ENCODE results near the gene IFNA8. TPM values are rescaled to one million over a fixed set of nuclear protein-coding genes. Genes with fewer than 3 reads are reported as not detected.

IFNA8 gene
- total RNA-seq, 2 experiments from 2014 or later, result not detected

- DNase-seq (ENCODE audit: low spot score), result peak; percentile 32
- no peaks in the 10 kb centered on the region for H3K4me1 ChIP-seq (ENCODE audit: insufficient read depth, low read length, poor library complexity, severe bottlenecking)
- TF ChIP-seq CTCF (conservative IDR thresholded peaks at IDR 0.05; ENCODE audit: low read length) (peak; percentile 82), EZH2phosphoT487 (IDR thresholded peaks at IDR 0.05; ENCODE audit: borderline replicate concordance, low read depth, low read length) (no peak)
- H3K27ac ChIP-seq (ENCODE audit: low read depth, low read length, poor library complexity, severe bottlenecking), result no peak overlapping the region
- H2AFZ ChIP-seq (ENCODE audit: low read length), result no peak overlapping the region
- no TSS peak for BruUV-seq (replicated peaks)
- intact Hi-C loops (cut with micrococcal nuclease; ENCODE audit: unreplicated experiment), result loop anchor here (1.0 kb wide), 2 partner anchors 70 to 78 kb away; no protein-coding TSS in a partner anchor
- no peak overlapping the region for H3K4me3 ChIP-seq (ENCODE audit: low read depth, low read length, poor library complexity, severe bottlenecking)
- CTCF ChIA-PET (ENCODE audit: unreplicated experiment), result interaction anchor here (0.6 to 1.4 kb wide), 3 partner anchors 70 to 78 kb away, joined by 3 to 4 read pairs (median 4); no protein-coding TSS in a partner anchor
- H3K9me2 ChIP-seq (ENCODE audit: insufficient read depth, low read length), result no peaks in the 10 kb centered on the region
- no peaks in the 10 kb centered on the region for H4K20me1 ChIP-seq (ENCODE audit: insufficient read depth, low read length)
- no peaks in the 10 kb centered on the region for H3K36me3 ChIP-seq (ENCODE audit: insufficient read depth, low read length)
- POLR2A ChIA-PET, result interaction anchor here (0.6 kb wide), 1 partner anchor 77 kb away, joined by 5 read pairs; no protein-coding TSS in a partner anchor
- no peaks in the 10 kb centered on the region for H3K9me3 ChIP-seq (ENCODE audit: low read length)
- H3K4me2 ChIP-seq (ENCODE audit: low read length), result no peak overlapping the region
- no peaks in the 10 kb centered on the region for H3K79me2 ChIP-seq (ENCODE audit: insufficient read depth, low read depth, low read length)
Observed at GRCh38 chr9:21395778-21396717, 12.9 kb upstream of the IFNA8 start.

DNA sequence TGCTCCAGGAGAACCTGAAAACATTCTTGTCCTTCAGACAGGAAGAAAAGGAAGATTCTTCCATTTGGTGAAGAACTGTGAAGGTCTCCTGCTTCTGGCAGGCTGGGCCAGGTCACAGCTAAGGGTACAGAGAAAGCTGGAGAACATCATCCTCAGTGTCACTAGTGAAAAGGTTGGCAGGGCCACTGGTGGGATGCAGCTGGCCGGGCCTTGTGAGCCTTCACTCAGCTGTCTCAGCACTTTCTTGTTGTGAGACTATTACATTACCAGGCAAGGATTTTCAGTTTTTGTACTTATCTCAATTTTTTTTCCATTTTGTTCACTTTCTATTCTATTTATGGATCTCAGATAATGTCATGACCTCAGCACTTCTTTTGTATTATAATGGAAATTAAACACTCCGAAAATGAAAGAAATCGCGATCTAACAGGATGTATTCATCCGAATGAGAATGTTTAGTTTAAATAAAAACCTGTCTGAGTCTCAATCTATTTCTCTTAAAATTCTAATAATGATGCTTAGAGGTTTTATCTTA is 9.9 kb upstream of the IFNA8 start:
- Histone ChIP-seq H3K4me1 (ENCODE audit: insufficient read depth, low read length, poor library complexity, severe bottlenecking) (no peaks in the 10 kb centered on the region), H3K9me2 (ENCODE audit: insufficient read depth, low read length) (no peaks in the 10 kb centered on the region), H3K27ac (ENCODE audit: low read depth, low read length, poor library complexity, severe bottlenecking) (no peak overlapping the region), H3K36me3 (ENCODE audit: insufficient read depth, low read length) (no peaks in the 10 kb centered on the region), H3K79me2 (ENCODE audit: insufficient read depth, low read depth, low read length) (no peaks in the 10 kb centered on the region), H3K4me2 (ENCODE audit: low read length) (no peak overlapping the region), H2AFZ (ENCODE audit: low read length) (no peak overlapping the region), H3K9me3 (ENCODE audit: low read length) (no peaks in the 10 kb centered on the region), H3K4me3 (ENCODE audit: low read depth, low read length, poor library complexity, severe bottlenecking) (no peak overlapping the region), H4K20me1 (ENCODE audit: insufficient read depth, low read length) (no peaks in the 10 kb centered on the region)
- no peak for DNase-seq (ENCODE audit: low spot score)
- intact Hi-C loops (cut with micrococcal nuclease; ENCODE audit: unreplicated experiment), result no loop called here
- POLR2A ChIA-PET, result no interaction called here
- TF ChIP-seq EZH2phosphoT487 (IDR thresholded peaks at IDR 0.05; ENCODE audit: borderline replicate concordance, low read depth, low read length), result no peak
- TF ChIP-seq CTCF (conservative IDR thresholded peaks at IDR 0.05; ENCODE audit: low read length), result no peak
- BruUV-seq (replicated peaks), result no TSS peak
- CTCF ChIA-PET (ENCODE audit: unreplicated experiment), result no interaction called here

- Histone ChIP-seq H3K27ac (ENCODE audit: low read depth, low read length, poor library complexity, severe bottlenecking) (no peak overlapping the region), H3K36me3 (ENCODE audit: insufficient read depth, low read length) (no peaks in the 10 kb centered on the region), H3K4me1 (ENCODE audit: insufficient read depth, low read length, poor library complexity, severe bottlenecking) (no peaks in the 10 kb centered on the region), H2AFZ (ENCODE audit: low read length) (no peak overlapping the region), H3K4me3 (ENCODE audit: low read depth, low read length, poor library complexity, severe bottlenecking) (no peak overlapping the region), H4K20me1 (ENCODE audit: insufficient read depth, low read length) (no peaks in the 10 kb centered on the region), H3K79me2 (ENCODE audit: insufficient read depth, low read depth, low read length) (no peaks in the 10 kb centered on the region), H3K4me2 (ENCODE audit: low read length) (no peak overlapping the region), H3K9me2 (ENCODE audit: insufficient read depth, low read length) (no peaks in the 10 kb centered on the region), H3K9me3 (ENCODE audit: low read length) (no peaks in the 10 kb centered on the region)
- ChIA-PET CTCF (ENCODE audit: unreplicated experiment) (no interaction called here), POLR2A (no interaction called here)
- TF ChIP-seq EZH2phosphoT487 (IDR thresholded peaks at IDR 0.05; ENCODE audit: borderline replicate concordance, low read depth, low read length) (no peak), CTCF (conservative IDR thresholded peaks at IDR 0.05; ENCODE audit: low read length) (no peak)
- DNase-seq (ENCODE audit: low spot score), result no peak
- no TSS peak for BruUV-seq (replicated peaks)
- intact Hi-C loops (cut with micrococcal nuclease; ENCODE audit: unreplicated experiment), result no loop called here
Observed at GRCh38 chr9:21399956-21400355, 9.0 kb upstream of the IFNA8 start.
